CD4-positive, alpha-beta T cell treated with Interleukin-21 for 1 hour (primary cell): ENCODE data around the gene HIP1R.
A peak's percentile ranks its signal among the peaks of the same experiment; 100 is the strongest.
"Not testable (repeated sequence)": the region's sequence is repeated elsewhere in the genome, so short reads cannot be mapped to it uniquely, and the experiment has no call there.

Experiments used
- DNase-seq: peaks from one replicate; pipeline ENCODE4 v3.0.0-alpha.2; 2020

The HIP1R gene

GRCh38 chr12:122862110-122862634, 26.9 kb downstream of the HIP1R start:
- no peak for DNase-seq

GRCh38 chr12:122862872-122863701, 27.8 kb downstream of the HIP1R start:
- no peak for DNase-seq

- no peak for DNase-seq
These were observed 29.6 kb downstream of the HIP1R start for GRCh38 chr12:122864894-122865253.

- no peak for DNase-seq
These were observed 30.3 kb downstream of the HIP1R start for GRCh38 chr12:122865268-122866231.

GRCh38 chr12:122866379-122866778, 31.1 kb downstream of the HIP1R start:
- no peak for DNase-seq

GRCh38 chr12:122866950-122867607, 31.8 kb downstream of the HIP1R start:
- DNase-seq = no peak

- no peak for DNase-seq
These were observed 32.6 kb downstream of the HIP1R start for GRCh38 chr12:122867691-122868461.

- no peak for DNase-seq
These were observed 33.4 kb downstream of the HIP1R start for GRCh38 chr12:122868471-122869177.

GRCh38 chr12:122869207-122869973, 34.1 kb downstream of the HIP1R start:
- no peak for DNase-seq

GRCh38 chr12:122870163-122870842, 35.0 kb downstream of the HIP1R start:
- no peak for DNase-seq

GRCh38 chr12:122870867-122871664, 35.8 kb downstream of the HIP1R start:
- DNase-seq = no peak

GRCh38 chr12:122871851-122872780, 36.9 kb downstream of the HIP1R start:
- peak; percentile 45 for DNase-seq

GRCh38 chr12:122872815-122873361, 37.6 kb downstream of the HIP1R start:
- no peak for DNase-seq

- DNase-seq = no peak
These were observed 38.3 kb downstream of the HIP1R start for GRCh38 chr12:122873540-122873939.

- DNase-seq = peak; percentile 47
These were observed 38.8 kb downstream of the HIP1R start for GRCh38 chr12:122874081-122874480.

GRCh38 chr12:122875590-122876220, 40.4 kb downstream of the HIP1R start:
- DNase-seq = no peak

GRCh38 chr12:122876281-122876680, 41.0 kb downstream of the HIP1R start:
- not testable (repeated sequence) for DNase-seq
